RCC 7860 (cell line): Measurements from ENCODE around the gene BPNT1.
"Not testable (repeated sequence)": the region's sequence is repeated elsewhere in the genome, so short reads cannot be mapped to it uniquely, and the experiment has no call there.

Source experiments
- DNase-seq: peaks from one replicate; pipeline ENCODE4 v3.0.0-alpha.2; 2015; ENCODE audit warnings: low spot score
- FAIRE-seq: peaks from 2 replicates; lab custom pipeline; 2012; peaks lifted over from hg19 to GRCh38; lab: Jason Lieb, UNC

The BPNT1 gene

GRCh38 chr1:220084460-220084859 is 5.1 kb downstream of the BPNT1 start:
- DNase-seq (no peak), FAIRE-seq (no peak)

DNA sequence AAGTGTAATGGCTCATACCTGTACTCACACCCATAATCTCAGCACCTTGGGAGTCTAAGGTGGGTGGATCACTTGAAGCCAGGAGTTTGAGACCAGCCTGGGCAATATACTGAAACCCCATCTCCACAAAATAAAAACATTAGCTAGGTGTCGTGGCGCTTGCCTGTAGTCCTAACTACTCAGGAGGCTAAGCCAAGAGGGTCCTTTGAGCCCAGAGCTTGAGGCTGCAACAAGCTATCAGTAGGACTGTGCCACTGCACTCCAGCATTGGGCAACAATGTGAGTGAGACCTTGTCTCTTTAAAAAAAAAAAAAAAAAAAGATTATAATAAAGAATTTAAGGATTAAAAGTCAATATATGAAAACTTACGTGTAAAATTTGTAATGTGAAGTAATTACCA is 11.7 kb downstream of the BPNT1 start:
- DNase-seq (no peak), FAIRE-seq (no peak)

DNA sequence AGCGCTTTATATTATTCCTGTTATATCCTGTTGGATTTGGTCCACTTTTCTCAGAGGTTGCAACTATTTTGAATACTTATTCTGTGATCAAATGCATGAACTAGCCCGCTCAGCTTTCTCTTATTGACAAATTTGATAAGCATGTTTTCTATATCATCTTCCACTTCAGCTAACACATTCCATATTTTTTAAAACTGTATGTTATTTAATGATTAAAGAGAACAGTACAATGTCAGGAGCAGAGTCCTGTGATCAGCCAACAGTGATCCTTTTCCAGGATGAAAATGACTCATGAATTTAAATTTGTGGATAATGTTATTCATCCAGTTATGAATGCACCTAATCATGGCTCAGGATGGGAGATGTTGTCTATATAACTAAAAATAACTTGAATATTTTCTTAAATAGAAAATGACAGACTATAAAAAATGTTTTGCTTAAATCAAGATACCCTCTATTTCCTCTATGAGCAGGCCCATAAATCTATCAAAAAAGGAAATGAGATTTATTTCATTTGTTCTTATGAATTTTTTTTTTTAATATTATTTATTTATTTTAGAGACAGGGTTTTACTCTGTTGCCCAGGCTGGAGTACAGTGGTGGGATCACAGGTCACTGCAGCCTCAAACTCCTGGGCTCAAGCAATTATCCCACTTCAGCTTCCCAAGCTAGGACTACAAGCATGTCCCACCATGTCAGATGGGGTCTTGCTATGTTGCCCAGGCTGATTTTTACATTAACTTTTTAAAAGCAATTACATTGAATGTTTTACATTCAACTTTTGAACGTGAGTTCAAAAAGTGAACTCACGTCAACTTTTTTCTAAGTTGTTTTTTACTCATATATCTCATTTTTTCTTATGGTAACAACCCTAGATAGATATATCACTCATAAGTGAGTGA is 12.5 kb downstream of the BPNT1 start:
- FAIRE-seq (no peak), DNase-seq (no peak)

DNA sequence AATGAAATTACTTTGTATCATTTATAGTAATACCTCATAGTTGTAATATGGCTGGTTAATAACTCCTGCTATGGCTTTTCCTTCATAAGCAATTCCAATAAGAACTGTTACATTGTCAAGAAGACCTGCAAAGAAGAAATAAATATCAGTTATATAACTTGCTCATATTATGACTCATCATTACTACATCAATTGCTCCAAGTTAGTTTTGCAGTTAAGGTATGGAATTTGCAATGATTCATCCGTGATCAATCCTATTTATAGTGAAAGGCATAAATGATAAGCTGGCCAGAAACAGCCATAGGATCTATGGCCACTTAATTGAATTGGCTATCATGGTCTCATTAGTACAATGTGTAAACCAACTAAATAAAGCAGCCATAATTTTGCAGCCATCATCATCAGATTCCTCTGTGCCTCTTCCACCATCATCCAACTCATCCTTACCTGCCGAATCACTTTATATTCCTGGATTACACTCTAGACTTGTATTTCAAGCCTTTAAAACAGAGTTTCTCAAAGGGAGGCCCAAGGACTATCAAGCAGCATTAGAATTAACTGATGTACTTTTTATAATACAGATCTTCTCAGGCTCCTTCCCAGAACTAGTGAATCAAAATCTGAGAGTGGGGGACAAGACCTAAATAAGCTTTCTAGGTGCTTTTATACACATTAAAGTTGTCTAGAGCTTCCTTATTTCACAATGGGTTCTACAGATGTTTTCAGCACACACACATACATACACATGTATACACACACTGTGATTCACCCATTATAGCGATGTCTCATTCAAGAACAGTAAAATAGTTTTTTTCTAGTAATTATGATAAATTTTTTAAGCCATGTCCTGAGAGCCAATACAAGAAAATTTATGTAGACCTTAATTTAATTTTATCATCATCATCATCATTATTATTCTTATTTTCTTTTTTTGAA is 22.1 kb downstream of the BPNT1 start:
- DNase-seq (no peak), FAIRE-seq (no peak)

DNA sequence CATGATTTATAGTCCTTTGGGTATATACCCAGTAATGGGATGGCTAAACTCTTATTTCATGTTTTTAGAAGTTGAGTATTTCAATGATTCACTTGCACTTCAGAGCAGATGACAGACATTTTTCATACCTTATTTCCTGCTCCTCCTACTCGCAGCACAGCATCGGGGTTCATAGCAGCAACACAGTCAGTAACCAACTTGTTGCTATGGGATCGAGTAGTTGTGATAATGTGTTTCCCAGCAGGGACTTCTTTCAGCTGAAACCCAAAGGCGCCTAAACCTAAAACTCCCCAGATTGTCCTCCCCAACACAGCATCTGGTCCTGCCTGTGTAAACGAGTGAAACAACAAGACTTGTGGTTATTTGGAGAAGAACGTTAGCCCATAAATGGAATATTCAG is 27.0 kb downstream of the BPNT1 start:
- no peak for DNase-seq
- FAIRE-seq: no peak

DNA sequence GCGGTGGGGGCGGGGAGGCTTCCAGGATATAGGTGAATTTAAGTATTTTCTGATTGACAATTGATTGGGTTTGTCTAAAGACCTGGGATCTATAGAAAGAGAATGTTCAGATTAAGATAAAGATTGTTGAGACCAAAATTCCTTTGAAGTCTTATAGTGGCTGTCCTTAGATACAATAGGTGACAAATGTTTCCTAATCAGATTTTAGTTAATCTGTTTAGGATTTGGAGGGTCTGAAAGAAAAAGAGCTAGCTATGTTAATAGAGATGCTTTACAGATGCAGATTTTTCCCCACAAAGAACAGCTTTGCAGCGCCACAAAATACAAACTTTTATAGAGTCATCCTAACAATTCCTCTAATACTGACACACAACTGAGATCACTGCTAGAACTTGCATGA is 28.7 kb downstream of the BPNT1 start:
- no peak for DNase-seq
- no peak for FAIRE-seq

- no peak for DNase-seq
- no peak for FAIRE-seq
Measured at GRCh38 chr1:220056374-220056773, 33.2 kb downstream of the BPNT1 start.

DNA sequence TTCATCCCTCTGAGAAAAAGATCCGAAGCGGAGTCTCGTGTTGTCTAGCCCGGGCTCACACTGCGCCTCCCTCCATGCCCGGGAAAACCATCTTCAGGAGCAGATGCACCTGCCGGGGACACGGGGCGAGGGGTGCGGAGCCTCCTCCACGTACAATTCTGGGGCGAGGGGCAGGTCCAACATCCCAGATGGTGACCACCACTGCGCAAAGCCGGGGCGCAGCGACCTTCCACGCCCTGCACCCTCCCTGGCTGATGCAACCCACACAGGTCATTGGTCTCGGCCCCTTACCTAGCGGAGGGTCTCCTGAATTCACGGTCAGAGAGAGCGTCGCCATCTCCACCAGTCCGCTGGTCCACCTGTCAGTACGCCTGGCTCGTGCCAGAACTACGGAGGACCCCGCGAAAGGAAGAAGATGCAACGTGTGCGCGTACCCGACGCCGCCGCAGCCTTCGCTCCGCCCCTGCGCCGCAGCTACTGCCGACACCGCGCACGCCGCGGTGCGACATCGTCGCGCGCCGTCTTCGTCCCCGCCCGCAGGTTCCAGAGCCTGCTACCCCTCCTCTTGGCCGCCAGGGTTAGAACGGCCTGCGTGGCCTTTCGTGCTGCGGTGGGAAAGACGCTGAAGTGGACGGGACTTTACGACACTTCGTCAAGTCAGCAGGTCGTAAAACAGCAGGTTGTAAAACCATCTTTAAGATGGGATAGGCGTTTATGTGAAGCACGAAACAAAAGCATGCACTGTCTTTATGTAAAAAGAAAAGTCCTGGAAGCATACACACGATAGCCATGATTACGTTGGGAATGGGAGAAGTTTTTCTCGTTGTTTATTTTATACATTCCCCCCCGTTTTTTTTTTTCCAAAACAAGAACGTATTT is 43.3 kb downstream of the BPNT1 start, which contains the start of gene EPRS1:
TSS of gene EPRS1 (minus strand) at position 454 of the 879 bp plus-strand sequence. CDS start at position 337, 117 bp downstream.
- DNase-seq (peak; percentile 97), FAIRE-seq (peak; percentile 86)

GRCh38 chr1:220045356-220046051 is 44.1 kb downstream of the BPNT1 start:
- DNase-seq (no peak), FAIRE-seq (no peak)

DNA sequence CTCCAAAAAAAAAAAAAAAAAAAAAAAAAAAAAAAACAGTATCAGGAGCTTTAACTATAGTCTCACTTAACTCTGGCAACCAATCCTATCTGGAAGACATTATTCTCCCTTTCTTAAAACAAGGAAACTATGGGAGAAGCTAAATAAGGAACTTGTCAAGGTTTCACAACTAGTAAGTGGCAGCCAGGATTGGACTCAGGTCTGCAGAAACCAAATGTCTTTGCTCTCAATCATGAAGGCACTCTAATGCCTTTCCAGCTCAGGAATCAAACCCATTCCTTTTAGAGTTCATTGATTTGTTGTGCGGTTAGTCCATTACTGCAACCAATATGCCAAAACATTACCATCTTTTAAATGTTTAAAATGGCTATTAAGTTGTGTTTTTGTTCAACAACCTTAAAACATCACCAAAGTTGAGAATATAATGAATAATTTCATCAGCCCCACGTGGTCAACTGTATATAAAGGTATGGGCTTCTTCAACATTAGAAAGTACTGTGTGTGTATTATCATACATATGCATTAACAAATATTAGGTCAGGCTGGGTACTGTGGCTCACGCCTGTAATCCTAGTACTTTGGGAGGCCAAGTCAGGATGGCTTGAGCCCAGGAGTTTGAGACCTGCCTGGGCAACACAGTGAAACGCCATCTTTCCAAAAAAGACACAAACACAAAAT is 44.8 kb downstream of the BPNT1 start:
- DNase-seq: no peak
- FAIRE-seq: no peak

- no peak for FAIRE-seq
- no peak for DNase-seq
Measured at GRCh38 chr1:220043646-220044045, 45.9 kb downstream of the BPNT1 start.

GRCh38 chr1:220040028-220040596 is 49.5 kb downstream of the BPNT1 start:
- DNase-seq (no peak), FAIRE-seq (no peak)

GRCh38 chr1:220038640-220039039 is 50.9 kb downstream of the BPNT1 start:
- FAIRE-seq (no peak), DNase-seq (no peak)

GRCh38 chr1:220037810-220038209 is 51.8 kb downstream of the BPNT1 start:
- FAIRE-seq, DNase-seq: not testable (repeated sequence)

GRCh38 chr1:220032911-220033310 is 56.7 kb downstream of the BPNT1 start:
- DNase-seq (no peak), FAIRE-seq (no peak)

DNA sequence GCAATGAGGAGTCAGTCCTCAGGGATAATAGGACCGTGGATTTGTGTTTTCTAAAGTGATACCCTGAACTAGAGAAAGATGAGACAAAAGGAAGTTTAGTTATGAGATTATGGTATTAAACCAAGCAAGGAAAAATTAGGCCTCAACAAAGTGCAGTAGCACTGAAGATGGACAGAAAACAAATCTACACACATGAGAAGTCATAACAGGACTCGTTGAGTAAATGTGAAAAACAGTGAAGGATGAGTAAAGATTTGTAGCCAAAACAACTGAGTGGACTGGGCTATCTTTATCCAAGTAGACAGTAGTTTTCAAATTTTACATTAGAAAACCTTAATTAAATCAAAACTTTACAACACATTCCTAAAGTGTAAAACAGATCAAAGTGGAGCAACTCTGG is 58.3 kb downstream of the BPNT1 start:
- FAIRE-seq (no peak), DNase-seq (no peak)

DNA sequence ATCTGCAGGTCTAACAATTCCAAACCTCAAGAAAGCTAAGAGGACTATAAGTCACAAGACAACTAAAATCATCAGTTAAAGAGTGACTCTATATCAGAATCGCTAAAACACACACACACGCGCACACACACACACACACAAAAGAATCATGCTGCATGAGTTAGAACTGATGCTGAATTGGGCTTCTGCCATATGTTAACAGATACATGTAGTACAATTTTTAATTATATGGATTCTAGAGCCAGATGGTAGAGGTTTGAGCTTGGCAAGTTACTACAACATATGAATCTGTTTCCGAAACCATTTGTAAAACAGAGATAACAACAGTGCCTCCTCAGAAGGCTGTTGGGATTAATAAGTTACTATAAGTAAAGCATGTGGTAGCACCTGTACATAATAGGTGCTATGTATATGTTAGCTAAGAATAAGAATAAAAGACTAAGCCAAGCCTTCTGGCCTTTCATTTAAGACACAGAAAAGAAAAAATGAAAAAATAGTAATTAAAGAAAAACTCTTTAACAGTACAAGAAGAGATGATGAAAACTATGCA is 61.2 kb downstream of the BPNT1 start:
- DNase-seq (no peak), FAIRE-seq (no peak)

DNA sequence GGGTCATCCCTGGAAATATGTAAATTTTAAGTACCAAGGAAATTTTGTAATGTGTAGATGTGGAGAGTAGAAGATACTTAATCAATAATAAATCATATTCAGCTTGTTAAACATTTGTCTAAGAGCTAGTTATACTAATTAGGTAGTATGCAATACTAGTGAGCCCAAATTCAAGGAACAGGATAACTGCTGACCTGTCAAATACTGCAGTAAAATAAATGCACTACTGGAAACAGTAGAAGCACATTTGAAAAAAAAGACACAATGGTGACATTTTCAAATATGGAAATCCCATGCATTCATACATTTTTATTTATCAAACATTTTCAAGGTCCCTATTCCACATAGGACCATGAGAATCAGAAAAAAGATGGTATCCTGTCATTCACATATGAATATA is 70.5 kb downstream of the BPNT1 start:
- DNase-seq: no peak
- no peak for FAIRE-seq

DNA sequence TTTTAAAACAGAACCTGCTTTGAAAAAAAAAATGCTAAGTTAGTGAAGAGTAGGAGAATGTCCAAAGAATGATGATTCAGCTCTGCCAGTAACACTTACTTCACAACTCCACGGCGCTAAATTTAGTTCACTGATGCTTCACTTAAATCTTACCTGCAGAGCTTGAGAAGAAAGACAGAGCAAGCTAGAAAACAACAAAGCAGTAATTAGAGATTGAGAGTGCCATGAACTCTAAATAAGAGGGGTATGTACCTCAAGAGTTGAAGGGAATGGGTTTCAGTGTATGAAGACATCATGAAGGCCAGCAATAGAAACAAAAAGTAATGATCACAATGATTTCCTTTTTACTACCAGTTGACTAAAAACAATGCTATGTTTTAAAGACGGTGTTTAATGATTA is 76.1 kb downstream of the BPNT1 start:
- FAIRE-seq (no peak), DNase-seq (no peak)
